Activated CD4-positive, CD25-positive, alpha-beta regulatory T cell treated with anti-CD3 and anti-CD28 coated beads, Interleukin-2, amount 50 U/mL, for 24 hours (primary cell): ENCODE results near the gene ZSCAN18.

ENCODE experiments used
- ATAC-seq, 2 donors: fragments of 150-1000 bp; cut with Tn5 transposase; one replicate each; pipeline ENCODE4 v1.10.0; 2021; ENCODE audit warnings: mild to moderate bottlenecking in 1 of 2, moderate library complexity in 1 of 2

Gene ZSCAN18

DNA sequence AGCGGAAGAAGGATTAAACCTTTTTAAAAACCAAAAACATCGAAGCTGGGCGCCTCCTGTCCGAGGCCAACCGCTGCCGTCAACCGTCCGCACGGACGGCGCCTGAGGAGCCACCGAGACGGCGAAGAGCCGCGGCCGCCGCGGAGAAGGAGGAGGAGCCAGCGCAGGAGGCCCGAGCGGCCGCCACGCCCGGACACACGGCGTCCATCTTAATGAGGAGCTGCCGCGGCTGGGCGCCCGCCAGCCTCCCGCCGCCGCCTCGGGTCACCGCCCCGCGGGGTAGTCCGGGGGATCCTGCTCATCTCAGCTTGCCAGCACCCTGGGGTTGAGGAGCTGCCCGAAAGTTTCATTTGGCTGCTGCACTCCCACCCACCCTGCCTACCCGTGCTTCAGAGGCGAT, 53.6 kb downstream of the ZSCAN18 start:
- no peak for ATAC-seq

DNA sequence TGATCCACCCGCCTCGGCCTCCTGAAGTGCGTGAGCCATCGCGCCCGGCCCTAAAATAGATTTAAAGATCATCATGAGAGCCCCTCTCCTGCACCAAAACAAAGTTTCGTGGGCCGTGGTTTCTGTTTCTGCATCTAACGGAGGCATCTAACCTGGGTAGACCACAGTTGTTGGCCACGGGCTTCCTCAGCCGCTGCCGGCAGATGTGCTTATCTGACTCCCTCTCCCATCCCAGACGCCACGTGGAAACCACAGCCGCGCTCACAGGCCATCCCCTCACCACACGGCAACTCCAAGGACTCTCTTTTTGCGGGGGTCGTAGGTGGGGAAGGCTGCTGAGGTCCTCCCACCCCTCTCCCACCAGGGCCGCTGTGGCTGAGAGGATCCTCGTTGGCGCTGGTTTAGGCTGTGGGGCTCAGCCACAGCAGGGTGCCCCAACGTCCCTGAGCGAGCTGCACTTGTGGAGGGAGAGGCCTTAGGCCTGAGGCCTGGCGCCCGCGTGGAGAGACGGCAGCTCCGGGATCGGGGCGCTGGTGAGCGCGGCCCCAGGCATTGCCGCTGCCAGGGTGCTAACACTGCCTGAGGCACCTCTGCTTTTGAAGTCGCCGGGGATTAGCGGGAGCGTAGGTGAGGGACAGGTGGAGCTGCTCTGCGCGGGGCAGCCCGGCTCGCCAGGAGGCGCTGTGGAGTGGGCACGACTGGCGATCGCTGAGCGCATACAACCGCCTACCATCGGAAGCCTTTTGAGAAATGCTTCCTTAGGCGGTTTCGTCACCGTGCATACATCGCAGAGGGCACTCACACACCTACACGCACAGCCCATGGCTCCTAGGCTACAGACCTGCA, 55.3 kb downstream of the ZSCAN18 start:
- no peak for ATAC-seq

GRCh38 chr19:58040751-58041525, 57.1 kb downstream of the ZSCAN18 start:
- ATAC-seq = no peak

GRCh38 chr19:58038688-58039204, 59.3 kb downstream of the ZSCAN18 start:
- no peak for ATAC-seq

- no peak for ATAC-seq
Observed at GRCh38 chr19:58037927-58038687, 59.9 kb downstream of the ZSCAN18 start.

DNA sequence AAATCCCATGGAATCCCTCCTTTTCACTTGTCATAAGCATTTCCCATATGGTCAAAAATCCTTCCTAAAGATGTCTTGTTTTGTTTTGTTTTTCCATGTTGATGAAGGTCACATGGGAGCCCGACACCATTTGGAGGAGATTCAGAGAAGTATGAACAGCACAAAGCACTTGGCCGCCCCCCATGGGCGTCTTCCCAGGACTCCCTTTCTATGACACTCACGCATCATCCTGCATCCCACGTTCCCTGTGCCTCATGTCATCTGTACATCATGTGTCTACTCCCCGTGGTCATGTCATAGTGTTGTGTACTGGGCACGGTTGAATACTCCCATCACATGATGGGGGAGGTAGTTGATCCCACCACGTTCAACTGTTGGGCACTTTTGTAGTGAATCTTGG, 62.2 kb downstream of the ZSCAN18 start:
- ATAC-seq = no peak

DNA sequence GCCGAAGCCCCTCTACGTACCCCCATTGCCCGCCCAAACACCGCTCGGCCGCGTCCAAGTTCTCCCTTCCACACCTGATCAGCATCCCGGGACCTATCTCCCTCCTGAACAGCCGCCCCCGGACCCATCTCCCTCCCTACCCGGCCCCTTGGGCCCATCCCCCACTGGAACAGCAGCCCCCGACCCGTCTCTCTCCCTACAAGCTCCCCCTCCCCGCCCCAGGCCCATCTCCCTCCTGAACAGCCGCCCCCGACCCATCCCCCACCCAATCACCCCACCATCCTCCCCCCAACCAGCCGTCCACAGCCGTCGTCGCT, 63.6 kb downstream of the ZSCAN18 start:
- ATAC-seq = no peak
